ENCODE measurements around the gene MYO18A.
"Not testable (repeated sequence)": the region's sequence is repeated elsewhere in the genome, so short reads cannot be mapped to it uniquely, and the experiment has no call there.

MYO18A gene

DNA sequence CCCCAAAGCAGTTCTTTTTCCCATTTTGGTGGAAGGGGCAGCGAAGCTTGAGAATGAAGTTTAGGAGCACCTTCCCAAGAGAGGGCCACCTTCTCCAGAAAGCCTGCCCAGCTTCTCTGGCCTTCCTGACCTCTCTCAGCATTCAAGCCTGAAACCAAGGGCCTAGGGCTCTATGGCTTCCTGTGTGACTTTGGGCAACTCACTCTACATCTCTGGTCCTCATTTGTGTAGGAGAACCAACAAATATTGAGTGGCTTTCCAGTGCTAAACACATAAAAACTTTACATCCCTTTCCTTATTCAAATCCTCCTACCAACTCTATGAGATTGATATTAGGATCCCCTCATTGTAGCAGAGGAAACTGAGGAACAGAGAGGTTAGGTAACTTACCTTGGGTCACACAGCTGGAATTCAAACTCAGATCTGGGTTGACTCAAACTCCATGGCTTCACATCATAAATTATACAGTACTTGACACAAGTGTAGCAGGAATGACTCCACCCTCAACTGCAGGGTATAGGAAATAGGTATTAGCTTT lies 32.0 kb upstream of the MYO18A start:
- DNase-seq = no peak
- Histone ChIP-seq H3K36me3 (ENCODE audit: control insufficient read depth, insufficient read depth, low read length) (no peaks in the 10 kb centered on the region), H3K23ac (ENCODE audit: low read length) (no peak overlapping the region), H3K18ac (ENCODE audit: low read length) (no peak overlapping the region), H3K79me2 (ENCODE audit: control insufficient read depth, insufficient read depth, low read length) (no peaks in the 10 kb centered on the region), H3K27ac (ENCODE audit: low read depth, low read length) (no peak overlapping the region), H2BK120ac (ENCODE audit: low read depth, low read length) (no peak overlapping the region), H3K4me1 (ENCODE audit: control insufficient read depth, low read depth, low read length) (no peaks in the 10 kb centered on the region), H3K79me1 (ENCODE audit: low read length) (no peaks in the 10 kb centered on the region), H2BK5ac (ENCODE audit: low read length) (no peak overlapping the region), H2BK15ac (replicated peaks; ENCODE audit: low read depth) (no peak overlapping the region), H3K4me3 (ENCODE audit: low read length) (no peak overlapping the region), H4K8ac (ENCODE audit: low read depth, low read length) (no peak overlapping the region), H2AK5ac (ENCODE audit: low read length) (no peak overlapping the region), H3K4me2 (ENCODE audit: low read length) (no peak overlapping the region), H3K4ac (ENCODE audit: low read depth, low read length) (no peak overlapping the region), H3K56ac (ENCODE audit: low read length) (no peak overlapping the region), H3K27me3 (ENCODE audit: insufficient read depth, low read length, poor library complexity) (no peaks in the 10 kb centered on the region), H4K5ac (ENCODE audit: low read length) (no peak overlapping the region), H3K9ac (ENCODE audit: low read length) (no peak overlapping the region)
- WGBS (ENCODE audit: extremely low coverage, insufficient coverage, low lambda C conversion rate) = no CpG with 5 or more reads among the region's 1 CpG

DNA sequence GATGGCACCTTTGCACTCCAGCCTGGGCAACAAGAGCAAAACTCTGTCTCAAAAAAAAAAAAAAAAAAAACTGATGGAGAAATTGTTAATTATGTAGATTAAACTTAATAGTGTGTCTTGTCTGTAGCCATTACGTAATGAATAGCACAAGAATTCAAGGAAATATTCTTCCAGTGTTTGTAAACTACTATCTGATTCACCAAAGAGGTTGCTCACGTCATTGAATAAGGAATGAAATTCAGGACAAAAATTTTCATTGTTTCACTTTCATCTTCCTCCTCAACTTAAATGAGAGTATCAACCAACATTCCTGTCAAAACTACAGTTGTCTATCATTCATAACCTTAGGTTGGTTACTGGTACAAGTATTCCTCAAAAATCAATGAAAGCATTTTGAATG lies 30.7 kb upstream of the MYO18A start:
- Histone ChIP-seq H3K56ac (ENCODE audit: low read length) (no peak overlapping the region), H2AK5ac (ENCODE audit: low read length) (no peak overlapping the region), H3K27ac (ENCODE audit: low read depth, low read length) (no peak overlapping the region), H2BK5ac (ENCODE audit: low read length) (no peak overlapping the region), H3K79me1 (ENCODE audit: low read length) (no peaks in the 10 kb centered on the region), H3K36me3 (ENCODE audit: control insufficient read depth, insufficient read depth, low read length) (no peaks in the 10 kb centered on the region), H3K23ac (ENCODE audit: low read length) (no peak overlapping the region), H3K79me2 (ENCODE audit: control insufficient read depth, insufficient read depth, low read length) (no peaks in the 10 kb centered on the region), H3K9ac (ENCODE audit: low read length) (no peak overlapping the region), H3K18ac (ENCODE audit: low read length) (no peak overlapping the region), H2BK120ac (ENCODE audit: low read depth, low read length) (no peak overlapping the region), H3K4me1 (ENCODE audit: control insufficient read depth, low read depth, low read length) (no peaks in the 10 kb centered on the region), H3K4me2 (ENCODE audit: low read length) (no peak overlapping the region), H4K8ac (ENCODE audit: low read depth, low read length) (no peak overlapping the region), H3K4me3 (ENCODE audit: low read length) (no peak overlapping the region), H3K4ac (ENCODE audit: low read depth, low read length) (no peak overlapping the region), H4K5ac (ENCODE audit: low read length) (no peak overlapping the region), H2BK15ac (replicated peaks; ENCODE audit: low read depth) (no peak overlapping the region), H3K27me3 (ENCODE audit: insufficient read depth, low read length, poor library complexity) (no peaks in the 10 kb centered on the region)
- DNase-seq = no peak
- WGBS (ENCODE audit: extremely low coverage, insufficient coverage, low lambda C conversion rate) = no CpG with 5 or more reads among the region's 2 CpGs

DNA sequence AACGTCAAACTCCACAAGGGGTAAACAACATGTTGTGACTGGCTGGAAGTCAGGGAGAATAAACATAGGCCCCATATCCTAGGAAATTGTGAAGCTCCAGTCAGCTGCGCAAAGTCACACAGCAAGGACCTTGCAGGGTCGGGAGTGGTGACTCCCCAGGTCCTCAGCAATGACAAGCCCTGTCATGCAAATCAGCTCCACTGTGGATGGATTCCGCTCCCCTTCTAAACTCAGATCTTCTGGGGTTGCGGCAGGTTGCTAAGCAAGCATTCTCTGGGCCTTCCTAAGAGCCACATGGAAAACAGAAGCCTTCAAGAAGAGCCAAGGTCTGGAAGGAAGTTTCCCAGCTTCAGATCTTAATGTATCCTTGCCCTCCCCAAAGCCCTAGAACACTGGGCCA lies 28.9 kb upstream of the MYO18A start:
- Histone ChIP-seq H3K18ac (ENCODE audit: low read length) (no peak overlapping the region), H2BK5ac (ENCODE audit: low read length) (no peak overlapping the region), H3K79me2 (ENCODE audit: control insufficient read depth, insufficient read depth, low read length) (no peaks in the 10 kb centered on the region), H2AK5ac (ENCODE audit: low read length) (no peak overlapping the region), H4K8ac (ENCODE audit: low read depth, low read length) (no peak overlapping the region), H3K27ac (ENCODE audit: low read depth, low read length) (no peak overlapping the region), H3K4me2 (ENCODE audit: low read length) (no peak overlapping the region), H3K56ac (ENCODE audit: low read length) (no peak overlapping the region), H3K23ac (ENCODE audit: low read length) (no peak overlapping the region), H3K9ac (ENCODE audit: low read length) (no peak overlapping the region), H3K4ac (ENCODE audit: low read depth, low read length) (no peak overlapping the region), H3K79me1 (ENCODE audit: low read length) (no peaks in the 10 kb centered on the region), H2BK15ac (replicated peaks; ENCODE audit: low read depth) (no peak overlapping the region), H3K4me1 (ENCODE audit: control insufficient read depth, low read depth, low read length) (no peaks in the 10 kb centered on the region), H2BK120ac (ENCODE audit: low read depth, low read length) (no peak overlapping the region), H4K5ac (ENCODE audit: low read length) (no peak overlapping the region), H3K27me3 (ENCODE audit: insufficient read depth, low read length, poor library complexity) (no peaks in the 10 kb centered on the region), H3K4me3 (ENCODE audit: low read length) (no peak overlapping the region), H3K36me3 (ENCODE audit: control insufficient read depth, insufficient read depth, low read length) (no peaks in the 10 kb centered on the region)
- no CpG with 5 or more reads among the region's 5 CpGs for WGBS (ENCODE audit: extremely low coverage, insufficient coverage, low lambda C conversion rate)
- DNase-seq = no peak

DNA sequence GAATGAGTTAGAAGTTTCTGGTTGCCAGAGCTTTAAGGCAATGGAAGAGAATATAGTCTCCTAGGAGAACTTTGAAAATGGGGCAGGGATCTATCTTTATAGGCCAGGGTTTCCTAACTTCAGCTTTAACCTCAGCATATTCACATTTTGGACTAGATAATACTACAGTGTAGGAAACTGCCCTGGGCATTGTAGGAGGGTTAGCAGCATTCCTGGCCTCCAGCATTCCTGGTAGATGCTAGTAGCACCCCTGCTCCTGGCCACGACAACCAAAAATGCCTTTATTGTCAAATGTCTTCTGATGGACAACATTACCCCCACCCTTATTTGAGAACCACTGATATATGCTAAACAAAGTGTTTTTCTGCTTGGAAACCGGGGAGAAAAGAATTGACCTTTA lies 27.8 kb upstream of the MYO18A start:
- no peak overlapping the region for H2BK5ac ChIP-seq (ENCODE audit: low read length)

DNA sequence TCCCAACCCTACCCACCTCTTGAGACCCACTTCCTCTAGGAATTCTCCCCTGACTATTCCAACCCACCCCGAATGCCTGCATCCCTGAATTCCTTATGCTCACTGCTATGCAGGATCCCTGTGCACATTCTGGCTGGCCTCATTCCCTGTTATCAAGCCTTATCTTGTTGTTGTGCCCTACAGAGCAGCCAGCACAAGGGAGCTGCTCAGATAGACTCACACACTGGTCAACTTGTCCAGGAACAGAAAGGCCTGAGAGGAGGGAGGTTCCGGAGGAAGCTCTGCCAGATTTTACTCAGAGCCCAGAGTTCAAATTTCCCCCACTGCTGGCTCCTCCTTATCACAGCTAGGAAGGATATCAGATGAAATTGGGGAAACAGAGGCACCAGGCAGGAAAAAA lies 24.8 kb upstream of the MYO18A start:
- H3K23ac ChIP-seq (ENCODE audit: low read length) = no peak overlapping the region
- no peak overlapping the region for H3K27ac ChIP-seq (ENCODE audit: low read depth, low read length)

More for the DNA sequence above, 27.8 kb upstream of the MYO18A start:
- Histone ChIP-seq H3K23ac (ENCODE audit: low read length) (no peak overlapping the region), H2BK120ac (ENCODE audit: low read depth, low read length) (no peak overlapping the region), H3K79me2 (ENCODE audit: control insufficient read depth, insufficient read depth, low read length) (no peaks in the 10 kb centered on the region), H4K8ac (ENCODE audit: low read depth, low read length) (no peak overlapping the region), H3K18ac (ENCODE audit: low read length) (no peak overlapping the region), H3K4me1 (ENCODE audit: control insufficient read depth, low read depth, low read length) (no peaks in the 10 kb centered on the region), H3K27ac (ENCODE audit: low read depth, low read length) (no peak overlapping the region), H3K9ac (ENCODE audit: low read length) (no peak overlapping the region), H3K4me2 (ENCODE audit: low read length) (no peak overlapping the region), H4K5ac (ENCODE audit: low read length) (no peak overlapping the region), H3K56ac (ENCODE audit: low read length) (no peak overlapping the region), H2AK5ac (ENCODE audit: low read length) (no peak overlapping the region), H3K27me3 (ENCODE audit: insufficient read depth, low read length, poor library complexity) (no peaks in the 10 kb centered on the region), H3K4me3 (ENCODE audit: low read length) (no peak overlapping the region), H3K36me3 (ENCODE audit: control insufficient read depth, insufficient read depth, low read length) (no peaks in the 10 kb centered on the region), H3K79me1 (ENCODE audit: low read length) (no peaks in the 10 kb centered on the region), H2BK15ac (replicated peaks; ENCODE audit: low read depth) (no peak overlapping the region), H3K4ac (ENCODE audit: low read depth, low read length) (no peak overlapping the region)
- no CpG with 5 or more reads among the region's 2 CpGs for WGBS (ENCODE audit: extremely low coverage, insufficient coverage, low lambda C conversion rate)
- DNase-seq = no peak

DNA sequence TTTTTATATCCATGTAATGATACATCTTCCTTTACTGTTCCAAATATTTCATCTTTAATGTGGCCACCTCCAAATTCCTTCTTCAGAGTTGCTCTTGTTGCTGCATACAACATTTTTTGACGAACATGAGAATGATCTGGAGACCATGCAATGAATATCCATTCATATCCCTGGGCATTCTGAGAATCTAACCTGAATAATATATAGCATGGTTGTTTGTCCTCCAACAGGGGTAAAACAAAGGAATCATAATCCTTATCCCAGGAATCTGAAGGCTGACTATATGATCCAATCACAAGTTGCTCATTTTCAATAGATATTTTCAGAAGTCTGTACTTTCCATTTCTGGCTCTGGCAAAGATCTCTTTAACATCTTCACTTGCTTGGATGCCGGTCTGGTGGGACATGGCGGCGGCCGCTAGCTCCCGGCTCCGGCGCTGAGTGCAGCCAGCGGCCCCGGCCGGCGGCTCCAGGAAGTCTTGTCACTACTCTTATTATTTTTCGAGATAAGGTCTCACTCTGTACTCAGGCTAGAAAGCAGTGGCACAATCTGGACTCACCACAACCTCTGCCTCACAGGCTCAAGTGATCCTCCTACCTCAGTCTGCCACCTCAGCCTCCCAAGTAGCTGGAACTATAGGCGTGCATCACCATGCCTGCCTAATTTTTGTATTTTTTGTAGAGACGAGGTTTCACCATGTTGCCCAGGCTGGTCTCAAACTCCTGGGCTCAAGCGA lies 24.0 kb upstream of the MYO18A start:
- not testable (repeated sequence) for H3K4me2 ChIP-seq (ENCODE audit: low read length); H3K27ac ChIP-seq (ENCODE audit: low read depth, low read length); H3K9ac ChIP-seq (ENCODE audit: low read length); H3K23ac ChIP-seq (ENCODE audit: low read length); H4K8ac ChIP-seq (ENCODE audit: low read depth, low read length); H2AK5ac ChIP-seq (ENCODE audit: low read length); H3K4ac ChIP-seq (ENCODE audit: low read depth, low read length); H3K36me3 ChIP-seq (ENCODE audit: control insufficient read depth, insufficient read depth, low read length); DNase-seq; H2BK5ac ChIP-seq (ENCODE audit: low read length); H3K79me1 ChIP-seq (ENCODE audit: low read length); H3K18ac ChIP-seq (ENCODE audit: low read length); H3K27me3 ChIP-seq (ENCODE audit: insufficient read depth, low read length, poor library complexity); H4K5ac ChIP-seq (ENCODE audit: low read length); H3K79me2 ChIP-seq (ENCODE audit: control insufficient read depth, insufficient read depth, low read length); H3K4me1 ChIP-seq (ENCODE audit: control insufficient read depth, low read depth, low read length); H3K4me3 ChIP-seq (ENCODE audit: low read length); H3K56ac ChIP-seq (ENCODE audit: low read length); H2BK15ac ChIP-seq (replicated peaks; ENCODE audit: low read depth); H2BK120ac ChIP-seq (ENCODE audit: low read depth, low read length)
- WGBS (ENCODE audit: extremely low coverage, insufficient coverage, low lambda C conversion rate) = no CpG with 5 or more reads among the region's 16 CpGs

More for the DNA sequence above, 24.8 kb upstream of the MYO18A start:
- no peaks in the 10 kb centered on the region for H3K79me2 ChIP-seq (ENCODE audit: control insufficient read depth, insufficient read depth, low read length)
- H4K5ac ChIP-seq (ENCODE audit: low read length) = no peak overlapping the region
- no peaks in the 10 kb centered on the region for H3K36me3 ChIP-seq (ENCODE audit: control insufficient read depth, insufficient read depth, low read length)
- H2AK5ac ChIP-seq (ENCODE audit: low read length) = no peak overlapping the region
- H4K8ac ChIP-seq (ENCODE audit: low read depth, low read length) = no peak overlapping the region
- H2BK15ac ChIP-seq (replicated peaks; ENCODE audit: low read depth) = no peak overlapping the region
- no peak overlapping the region for H2BK120ac ChIP-seq (ENCODE audit: low read depth, low read length)
- no peak overlapping the region for H3K4me3 ChIP-seq (ENCODE audit: low read length)
- no peak overlapping the region for H3K9ac ChIP-seq (ENCODE audit: low read length)
- no peak overlapping the region for H3K56ac ChIP-seq (ENCODE audit: low read length)
- H3K4me2 ChIP-seq (ENCODE audit: low read length) = no peak overlapping the region
- H3K18ac ChIP-seq (ENCODE audit: low read length) = no peak overlapping the region
- WGBS (ENCODE audit: extremely low coverage, insufficient coverage, low lambda C conversion rate) = no CpG with 5 or more reads among the region's 2 CpGs
- no peak overlapping the region for H2BK5ac ChIP-seq (ENCODE audit: low read length)
- DNase-seq = no peak
- H3K27me3 ChIP-seq (ENCODE audit: insufficient read depth, low read length, poor library complexity) = no peaks in the 10 kb centered on the region
- H3K4me1 ChIP-seq (ENCODE audit: control insufficient read depth, low read depth, low read length) = no peaks in the 10 kb centered on the region
- no peaks in the 10 kb centered on the region for H3K79me1 ChIP-seq (ENCODE audit: low read length)
- H3K4ac ChIP-seq (ENCODE audit: low read depth, low read length) = no peak overlapping the region

Data from mesendoderm (in vitro differentiated cells).